Osteocyte (in vitro differentiated cells): Measurements from ENCODE around the gene CGB3. TPM values are rescaled to one million over a fixed set of nuclear protein-coding genes. Genes with fewer than 3 reads are reported as not detected.

Source experiments
- DNase-seq: peaks from one replicate; pipeline ENCODE4 v3.0.0; 2021; ENCODE audit warnings: mixed read lengths; ENCODE audit not compliant: unreplicated experiment; ENCODE audit errors: extremely low spot score
- H3K27ac Mint-ChIP-seq: one replicate; pipeline ENCODE4 v1.8.0; 2021; ENCODE audit warnings: mild to moderate bottlenecking, mixed read lengths; ENCODE audit not compliant: unreplicated experiment
- H3K27me3 Mint-ChIP-seq: one replicate; pipeline ENCODE4 v1.8.0; 2021; ENCODE audit warnings: mixed read lengths; ENCODE audit not compliant: unreplicated experiment
- H3K36me3 Mint-ChIP-seq: one replicate; pipeline ENCODE4 v1.8.0; 2021; ENCODE audit warnings: mixed read lengths; ENCODE audit not compliant: unreplicated experiment
- H3K4me1 Mint-ChIP-seq: one replicate; pipeline ENCODE4 v1.8.0; 2021; ENCODE audit warnings: mixed read lengths; ENCODE audit not compliant: unreplicated experiment
- H3K4me3 Mint-ChIP-seq: one replicate; pipeline ENCODE4 v1.8.0; 2021; ENCODE audit warnings: mild to moderate bottlenecking, moderate library complexity, mixed read lengths; ENCODE audit not compliant: unreplicated experiment
- H3K9me3 Mint-ChIP-seq: one replicate; pipeline ENCODE4 v1.8.0; 2021; ENCODE audit warnings: mixed read lengths; ENCODE audit not compliant: unreplicated experiment
- CTCF ChIP-seq: fragments of 200-600 bp; sonication (generic); IDR thresholded peaks from 2 replicates; pipeline ENCODE4 v1.5.0; 2021; ENCODE audit warnings: antibody characterized with exemption, mild to moderate bottlenecking, moderate library complexity
- total RNA-seq: library from RNA; stranded (reverse); gene quantifications from 2 replicates; pipeline ENCODE4 v1.2.1, GENCODE V29; 2021

Gene CGB3
- total RNA-seq, 1 donor from 2014 or later = not detected

- Mint-ChIP-seq H3K4me3 (no peak overlapping the region), H3K27ac (no peak overlapping the region), H3K4me1 (no peaks in the 10 kb centered on the region), H3K36me3 (peaks cover 15% of the 10 kb centered on the region), H3K27me3 (no peaks in the 10 kb centered on the region), H3K9me3 (no peaks in the 10 kb centered on the region)
- no peak for DNase-seq
- no peak for TF ChIP-seq CTCF
Observed at GRCh38 chr19:49010453-49010852, 13.7 kb downstream of the CGB3 start.

GRCh38 chr19:49009828-49010227 is 14.3 kb downstream of the CGB3 start:
- no peak overlapping the region for H3K4me3 Mint-ChIP-seq
- no peaks in the 10 kb centered on the region for H3K9me3 Mint-ChIP-seq
- H3K4me1 Mint-ChIP-seq = no peaks in the 10 kb centered on the region
- peaks cover 13% of the 10 kb centered on the region for H3K36me3 Mint-ChIP-seq
- H3K27me3 Mint-ChIP-seq = no peaks in the 10 kb centered on the region
- TF ChIP-seq CTCF = no peak
- no peak overlapping the region for H3K27ac Mint-ChIP-seq
- DNase-seq = no peak

GRCh38 chr19:49006905-49007304 is 17.2 kb downstream of the CGB3 start:
- no peaks in the 10 kb centered on the region for H3K4me1 Mint-ChIP-seq
- no peak overlapping the region for H3K27ac Mint-ChIP-seq
- H3K36me3 Mint-ChIP-seq = peaks cover 9% of the 10 kb centered on the region
- no peaks in the 10 kb centered on the region for H3K9me3 Mint-ChIP-seq
- DNase-seq = no peak
- no peaks in the 10 kb centered on the region for H3K27me3 Mint-ChIP-seq
- TF ChIP-seq CTCF = no peak
- H3K4me3 Mint-ChIP-seq = no peak overlapping the region

GRCh38 chr19:49004964-49005614 is 19.0 kb downstream of the CGB3 start:
- H3K36me3 Mint-ChIP-seq = peaks cover 5% of the 10 kb centered on the region
- no peaks in the 10 kb centered on the region for H3K4me1 Mint-ChIP-seq
- no peak for DNase-seq
- no peak for TF ChIP-seq CTCF
- no peak overlapping the region for H3K4me3 Mint-ChIP-seq
- no peak overlapping the region for H3K27ac Mint-ChIP-seq
- no peaks in the 10 kb centered on the region for H3K27me3 Mint-ChIP-seq
- no peaks in the 10 kb centered on the region for H3K9me3 Mint-ChIP-seq

GRCh38 chr19:49004133-49004532 is 20.0 kb downstream of the CGB3 start:
- H3K4me3 Mint-ChIP-seq = no peak overlapping the region
- peaks cover 2% of the 10 kb centered on the region for H3K4me1 Mint-ChIP-seq
- no peak for TF ChIP-seq CTCF
- peaks cover 5% of the 10 kb centered on the region for H3K36me3 Mint-ChIP-seq
- no peak overlapping the region for H3K27ac Mint-ChIP-seq
- H3K9me3 Mint-ChIP-seq = no peaks in the 10 kb centered on the region
- DNase-seq = no peak
- no peaks in the 10 kb centered on the region for H3K27me3 Mint-ChIP-seq
